ENCODE measurements around the gene METRN.

Gene METRN

GRCh38 chr16:746637-747036 is 31.7 kb downstream of the METRN start:
- no peak for TF ChIP-seq GATA2 (IDR thresholded peaks at IDR 0.05; ENCODE audit: low read depth, low read length)
- TF ChIP-seq GATA3 (IDR thresholded peaks at IDR 0.05; ENCODE audit: low read depth, low read length) = no peak

- TF ChIP-seq GATA3 (IDR thresholded peaks at IDR 0.05; ENCODE audit: low read depth, low read length) = no peak
- no peak for TF ChIP-seq GATA2 (IDR thresholded peaks at IDR 0.05; ENCODE audit: low read depth, low read length)
These were observed 33.2 kb downstream of the METRN start for GRCh38 chr16:747978-748746.

- TF ChIP-seq GATA3 (IDR thresholded peaks at IDR 0.05; ENCODE audit: low read depth, low read length) = no peak
- no peak for TF ChIP-seq GATA2 (IDR thresholded peaks at IDR 0.05; ENCODE audit: low read depth, low read length)
These were observed 34.1 kb downstream of the METRN start for GRCh38 chr16:749010-749409.

GRCh38 chr16:750485-750884 is 35.6 kb downstream of the METRN start:
- no peak for TF ChIP-seq GATA3 (IDR thresholded peaks at IDR 0.05; ENCODE audit: low read depth, low read length)
- no peak for TF ChIP-seq GATA2 (IDR thresholded peaks at IDR 0.05; ENCODE audit: low read depth, low read length)

GRCh38 chr16:751152-752006 is 36.5 kb downstream of the METRN start:
- TF ChIP-seq GATA2 (IDR thresholded peaks at IDR 0.05; ENCODE audit: low read depth, low read length) = no peak
- TF ChIP-seq GATA3 (IDR thresholded peaks at IDR 0.05; ENCODE audit: low read depth, low read length) = no peak

GRCh38 chr16:752007-752312 is 37.0 kb downstream of the METRN start:
- TF ChIP-seq GATA3 (IDR thresholded peaks at IDR 0.05; ENCODE audit: low read depth, low read length) (no peak), GATA2 (IDR thresholded peaks at IDR 0.05; ENCODE audit: low read depth, low read length) (no peak)

GRCh38 chr16:754656-755055 is 39.7 kb downstream of the METRN start:
- TF ChIP-seq GATA3 (IDR thresholded peaks at IDR 0.05; ENCODE audit: low read depth, low read length) (no peak), GATA2 (IDR thresholded peaks at IDR 0.05; ENCODE audit: low read depth, low read length) (no peak)

GRCh38 chr16:756428-756827 is 41.5 kb downstream of the METRN start:
- no peak for TF ChIP-seq GATA2 (IDR thresholded peaks at IDR 0.05; ENCODE audit: low read depth, low read length)

- TF ChIP-seq GATA3 (IDR thresholded peaks at IDR 0.05; ENCODE audit: low read depth, low read length) (no peak), GATA2 (IDR thresholded peaks at IDR 0.05; ENCODE audit: low read depth, low read length) (no peak)
These were observed 44.4 kb downstream of the METRN start for GRCh38 chr16:759110-759910.

- TF ChIP-seq GATA3 (IDR thresholded peaks at IDR 0.05; ENCODE audit: low read depth, low read length) = no peak
- TF ChIP-seq GATA2 (IDR thresholded peaks at IDR 0.05; ENCODE audit: low read depth, low read length) = no peak
These were observed 45.1 kb downstream of the METRN start for GRCh38 chr16:760065-760464.

GRCh38 chr16:760545-761343 is 45.8 kb downstream of the METRN start, which contains the start of gene MSLN:
TSS of gene MSLN (plus strand) at chr16:760734. CDS start at chr16:762681, 1,947 bp downstream.
- TF ChIP-seq GATA3 (IDR thresholded peaks at IDR 0.05; ENCODE audit: low read depth, low read length) (no peak), GATA2 (IDR thresholded peaks at IDR 0.05; ENCODE audit: low read depth, low read length) (no peak)

GRCh38 chr16:761625-762513 is 47.0 kb downstream of the METRN start:
- TF ChIP-seq GATA2 (IDR thresholded peaks at IDR 0.05; ENCODE audit: low read depth, low read length) (no peak), GATA3 (IDR thresholded peaks at IDR 0.05; ENCODE audit: low read depth, low read length) (no peak)

Measured in SH-SY5Y (cell line).